HTR-8/SVneo (cell line): Measurements from ENCODE around the gene HS1BP3.

ENCODE experiments used
- DNase-seq: peaks from one replicate; pipeline ENCODE4 v3.0.0; 2011; ENCODE audit warnings: low spot score, mixed read lengths; ENCODE audit not compliant: insufficient read length
- FAIRE-seq: peaks from 2 replicates; lab custom pipeline; 2011; peaks lifted over from hg19 to GRCh38; lab: Jason Lieb, UNC

The HS1BP3 gene

DNA sequence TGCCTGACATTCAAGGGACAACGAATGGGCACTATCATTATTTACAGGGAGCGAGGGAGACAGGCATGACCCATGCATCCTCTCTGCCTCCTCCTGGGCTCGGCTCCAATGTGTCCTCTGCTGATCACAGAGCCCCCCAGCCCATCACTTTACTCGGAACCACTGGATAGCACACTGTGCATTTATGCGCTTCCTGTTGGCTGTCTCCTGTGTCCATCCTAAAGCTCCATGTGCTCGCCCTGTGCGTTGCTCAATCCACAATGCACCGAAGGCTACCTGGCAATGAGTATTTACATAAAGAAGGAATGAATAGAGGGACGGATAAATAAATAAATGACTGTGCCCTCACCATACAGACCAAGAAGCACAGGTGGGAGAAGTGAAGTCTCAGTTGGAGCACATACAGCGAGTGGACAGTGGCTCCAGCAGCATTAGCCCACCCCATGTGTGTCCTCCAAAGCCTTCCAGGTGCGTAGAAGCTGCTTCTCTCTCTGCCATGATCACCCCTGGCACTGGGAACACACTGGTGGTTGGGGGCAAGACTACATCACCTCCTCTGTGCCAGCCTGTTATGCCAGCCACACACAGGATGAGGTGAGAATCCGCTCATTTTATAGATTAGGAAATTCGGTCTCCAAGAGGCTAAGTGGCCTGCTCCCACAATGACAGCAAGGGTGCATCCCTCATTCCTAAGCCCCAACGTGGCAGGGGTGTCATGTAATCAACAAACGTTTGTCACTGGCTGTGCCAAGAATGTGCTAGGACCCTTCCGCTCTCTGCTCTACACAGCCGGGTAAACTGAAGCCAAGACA is 13.7 kb upstream of the HS1BP3 start:
- DNase-seq (no peak), FAIRE-seq (no peak)

DNA sequence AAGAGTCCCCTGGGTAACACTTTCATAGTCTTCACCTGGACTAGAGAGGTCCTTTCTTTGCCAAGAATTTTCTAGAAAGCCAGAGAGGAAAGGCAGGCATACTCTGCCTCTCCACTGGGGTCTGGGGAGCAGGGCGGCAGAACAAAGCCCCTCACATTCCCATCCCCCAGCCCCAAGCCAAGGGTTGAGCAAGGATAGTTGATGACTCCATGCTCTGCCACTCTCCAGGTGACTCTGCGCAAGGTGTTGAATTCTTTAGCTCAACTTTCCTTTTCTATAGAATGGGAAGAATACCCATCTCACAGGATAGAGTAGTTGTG is 13.1 kb upstream of the HS1BP3 start:
- FAIRE-seq (no peak), DNase-seq (no peak)

DNA sequence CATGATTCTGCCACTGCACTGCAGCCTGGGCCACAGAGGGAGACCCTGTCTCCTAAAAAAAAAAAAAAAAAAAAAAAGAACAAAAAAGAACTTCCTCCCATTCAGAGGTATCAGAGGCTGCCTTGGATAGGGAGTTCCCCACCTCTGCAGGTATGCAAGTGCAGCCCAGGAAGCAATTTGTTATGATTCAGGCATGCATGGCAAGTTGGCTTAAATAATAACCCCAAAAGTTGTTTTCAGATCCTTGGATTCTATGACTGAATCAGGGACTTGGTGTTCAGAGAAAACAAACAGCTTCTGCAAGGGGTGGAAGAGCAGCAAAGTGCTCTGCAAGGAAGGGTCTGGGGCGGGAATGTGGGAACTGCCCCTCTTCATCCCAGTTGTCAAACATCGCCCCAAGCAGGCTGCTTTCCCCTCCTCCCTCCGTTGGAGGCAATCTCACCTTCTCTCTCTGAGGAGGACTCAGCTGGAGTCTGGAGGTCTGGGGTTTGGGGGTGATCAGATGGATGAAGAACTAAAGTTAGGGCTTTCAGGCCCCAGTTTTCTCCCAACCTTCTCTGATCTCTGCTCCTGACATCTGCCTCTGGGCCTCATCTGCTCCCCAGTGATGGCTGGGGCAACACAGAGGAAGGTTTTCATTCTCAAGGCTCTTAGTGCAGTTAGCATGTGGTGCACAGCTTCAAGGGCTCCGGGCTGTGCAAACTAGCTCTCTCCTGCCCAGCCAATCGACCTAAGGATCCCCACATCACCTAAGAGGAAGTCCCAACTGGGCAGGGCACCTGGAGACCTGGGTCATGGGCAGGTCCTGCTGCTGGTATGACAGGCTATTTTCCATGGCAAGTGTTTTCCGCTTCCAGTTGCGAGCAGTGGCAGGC is 12.5 kb upstream of the HS1BP3 start:
- no peak for FAIRE-seq
- DNase-seq = no peak

DNA sequence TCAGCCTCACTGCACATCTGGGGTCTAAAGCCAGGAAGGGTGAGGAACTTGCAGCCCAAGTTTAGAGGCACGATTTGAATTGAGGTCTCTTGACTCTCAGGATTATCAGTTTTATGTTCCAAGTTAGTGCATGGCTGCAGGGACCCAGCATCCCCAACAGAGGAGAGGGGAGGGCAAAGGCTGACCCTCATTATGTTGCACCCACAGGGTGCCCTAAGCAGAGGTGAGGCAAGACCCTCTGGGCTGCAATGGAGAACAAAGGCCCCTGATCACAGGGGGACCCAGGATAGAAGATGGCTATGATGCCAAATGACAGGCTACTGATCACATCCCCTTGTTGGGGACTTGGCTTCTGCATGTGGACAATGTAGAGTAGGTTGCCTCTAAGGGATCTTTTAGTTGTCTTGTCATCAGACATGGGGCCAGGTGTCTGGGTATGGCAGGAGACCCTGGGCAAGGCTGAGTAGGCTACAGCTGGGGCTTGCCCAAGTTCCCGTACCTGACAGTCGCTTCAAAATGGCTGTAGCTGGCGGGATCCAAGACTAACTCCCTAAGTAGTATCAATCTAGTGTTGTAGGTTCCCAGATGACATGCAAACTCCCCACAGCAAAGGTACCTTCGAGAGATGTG is 11.5 kb upstream of the HS1BP3 start:
- FAIRE-seq (no peak), DNase-seq (no peak)

DNA sequence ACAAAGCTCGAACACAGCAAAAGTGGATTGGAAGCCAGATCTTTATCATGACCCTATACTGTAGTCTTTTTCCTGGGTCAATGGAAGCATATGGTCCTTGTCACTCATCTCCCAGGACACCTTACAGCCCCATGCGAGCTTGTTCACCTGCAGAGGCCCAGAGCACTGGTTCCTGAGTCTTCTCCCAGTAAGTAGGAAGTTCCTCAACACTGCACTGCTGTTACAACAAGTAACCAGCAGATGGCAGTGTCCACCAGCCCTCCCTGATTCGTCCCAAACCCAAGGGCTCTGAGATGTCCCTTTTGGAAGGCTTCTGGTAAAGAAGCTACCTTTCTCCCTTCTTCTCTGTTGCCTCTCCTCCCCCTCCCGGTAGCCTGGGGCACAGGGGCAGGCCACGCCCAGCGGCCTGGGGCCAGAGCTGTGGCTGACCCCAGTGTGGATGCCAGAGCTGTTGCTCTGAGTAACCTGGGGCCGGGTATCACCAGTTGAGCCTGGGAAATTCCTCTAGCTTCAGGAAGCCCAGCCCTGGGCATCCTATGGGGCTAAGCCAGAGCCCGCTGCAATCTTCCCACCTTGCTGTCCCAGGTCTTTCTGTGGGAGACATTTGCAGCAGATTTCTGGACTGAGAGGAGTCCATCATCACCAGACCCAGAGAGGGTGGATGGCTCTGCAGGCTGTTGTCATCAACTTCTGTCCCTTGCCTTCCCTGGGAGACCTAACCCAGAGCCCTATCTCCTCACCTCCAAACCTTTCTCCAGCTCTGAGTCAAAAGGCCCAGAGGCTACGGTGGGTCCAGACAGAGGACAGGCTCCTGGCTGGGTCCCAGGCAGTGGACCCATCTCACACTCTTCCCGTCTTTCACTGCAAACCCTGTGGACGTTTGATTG is 10.8 kb upstream of the HS1BP3 start:
- DNase-seq = peak; percentile 88
- FAIRE-seq = peak; percentile 82

DNA sequence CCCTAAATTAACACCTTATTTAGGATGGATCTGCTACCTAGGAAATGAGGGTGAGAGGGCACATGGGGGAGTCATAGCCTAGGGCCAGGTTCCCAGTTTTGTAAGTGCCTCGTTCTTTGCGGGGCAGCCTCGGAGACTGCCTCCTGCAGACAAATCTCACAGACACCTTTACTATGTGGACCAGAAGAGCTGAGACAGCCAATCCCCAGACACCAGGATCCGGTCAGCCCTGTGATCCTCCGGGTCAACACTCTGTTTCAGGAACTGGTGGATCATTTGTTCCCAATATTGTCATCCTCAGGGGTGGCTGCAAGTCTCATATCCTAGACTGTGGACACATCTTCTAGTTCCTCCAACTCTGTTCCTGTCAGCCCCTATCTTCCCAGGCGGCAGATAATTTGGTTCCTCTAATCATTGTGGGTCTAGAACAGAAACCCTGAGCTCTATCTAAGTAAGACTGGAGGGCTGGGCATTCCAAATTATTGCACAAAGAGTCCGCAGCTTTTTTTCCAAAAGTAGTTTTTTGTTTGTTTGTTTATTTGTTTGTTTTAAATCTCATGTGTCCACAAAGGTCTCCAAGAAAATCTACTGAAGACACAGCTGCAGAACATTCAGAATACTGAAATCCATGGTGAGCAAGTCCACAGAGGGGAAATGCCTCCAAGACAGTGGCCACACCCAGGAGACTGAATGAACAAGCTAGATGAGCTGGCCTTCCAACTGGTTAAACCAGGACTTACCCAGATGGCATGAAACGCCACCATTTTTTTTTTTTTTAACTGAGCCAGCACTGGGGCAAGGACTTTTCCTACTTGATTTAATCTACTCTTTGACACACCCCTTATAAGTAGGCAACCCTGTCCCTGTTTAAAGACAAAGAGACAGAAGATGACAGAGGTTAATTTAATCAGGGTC is 9.9 kb upstream of the HS1BP3 start:
- FAIRE-seq (peak; percentile 52), DNase-seq (no peak)

DNA sequence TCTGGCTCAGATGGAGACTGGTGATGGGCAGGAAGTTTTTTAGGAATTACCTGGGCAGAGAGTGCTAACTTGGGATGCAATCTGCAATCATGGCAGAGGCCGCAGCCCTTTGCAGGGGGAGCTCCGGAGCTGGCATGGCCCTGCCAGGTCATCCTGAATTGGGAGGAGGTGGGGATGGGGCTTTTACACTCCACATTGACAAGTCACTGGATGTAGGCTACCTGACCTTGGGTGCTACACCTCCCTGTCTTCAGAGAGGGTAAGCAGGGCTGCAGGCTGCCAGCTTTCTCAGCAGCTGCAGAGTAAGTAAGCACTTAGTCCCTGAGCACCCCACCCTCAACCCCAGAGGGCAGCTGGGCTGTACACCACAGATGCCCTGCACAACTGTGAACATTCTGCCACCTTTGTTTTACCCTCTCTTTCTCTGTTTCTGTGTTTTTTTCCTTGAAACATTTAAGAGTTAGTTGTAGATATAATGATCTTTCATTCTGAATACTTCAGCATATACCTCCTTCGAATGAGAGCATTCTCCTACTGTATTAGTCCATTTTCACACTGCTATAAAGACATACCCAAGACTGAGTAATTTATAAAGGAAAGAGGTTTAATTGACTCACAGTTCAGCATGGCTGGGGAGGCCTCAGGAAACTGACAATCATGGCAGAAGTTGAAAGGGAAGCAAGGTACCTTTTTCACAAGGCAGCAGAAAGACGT is 6.8 kb upstream of the HS1BP3 start:
- no peak for FAIRE-seq
- no peak for DNase-seq

DNA sequence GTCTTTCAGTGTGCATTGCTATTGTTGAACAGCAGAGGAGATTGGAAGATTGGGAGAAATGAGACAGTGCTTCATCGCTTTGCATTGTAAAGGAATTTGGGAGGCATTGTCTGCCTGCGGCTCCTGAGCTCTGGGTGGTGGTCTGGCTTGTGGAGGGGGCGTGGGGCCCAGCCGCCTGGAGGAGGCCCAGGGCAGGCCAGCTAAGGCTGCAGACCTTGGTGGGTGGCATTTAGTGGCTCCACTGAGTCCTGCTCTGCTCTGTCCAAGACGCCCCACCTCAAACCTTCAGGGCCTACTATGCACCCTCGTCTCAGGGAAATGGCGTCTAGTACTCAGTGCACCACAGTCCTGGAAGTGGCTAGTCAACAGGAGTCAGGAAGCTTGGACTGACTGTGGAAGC is 5.7 kb upstream of the HS1BP3 start:
- FAIRE-seq = no peak
- no peak for DNase-seq

DNA sequence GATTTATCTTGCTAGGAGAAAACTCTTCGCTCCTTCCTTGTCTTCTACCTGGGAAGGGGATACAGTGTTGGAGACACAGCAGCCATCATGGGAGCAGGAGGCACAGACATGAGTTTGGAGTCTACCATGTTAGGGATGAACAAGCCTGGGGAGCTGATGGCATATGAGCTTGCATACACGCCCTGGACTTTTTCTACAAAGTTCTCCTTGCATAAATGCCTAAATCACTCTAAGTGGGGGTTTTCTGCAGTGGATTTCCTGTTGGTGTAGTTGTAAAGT is 3.6 kb upstream of the HS1BP3 start:
- DNase-seq (no peak), FAIRE-seq (no peak)

DNA sequence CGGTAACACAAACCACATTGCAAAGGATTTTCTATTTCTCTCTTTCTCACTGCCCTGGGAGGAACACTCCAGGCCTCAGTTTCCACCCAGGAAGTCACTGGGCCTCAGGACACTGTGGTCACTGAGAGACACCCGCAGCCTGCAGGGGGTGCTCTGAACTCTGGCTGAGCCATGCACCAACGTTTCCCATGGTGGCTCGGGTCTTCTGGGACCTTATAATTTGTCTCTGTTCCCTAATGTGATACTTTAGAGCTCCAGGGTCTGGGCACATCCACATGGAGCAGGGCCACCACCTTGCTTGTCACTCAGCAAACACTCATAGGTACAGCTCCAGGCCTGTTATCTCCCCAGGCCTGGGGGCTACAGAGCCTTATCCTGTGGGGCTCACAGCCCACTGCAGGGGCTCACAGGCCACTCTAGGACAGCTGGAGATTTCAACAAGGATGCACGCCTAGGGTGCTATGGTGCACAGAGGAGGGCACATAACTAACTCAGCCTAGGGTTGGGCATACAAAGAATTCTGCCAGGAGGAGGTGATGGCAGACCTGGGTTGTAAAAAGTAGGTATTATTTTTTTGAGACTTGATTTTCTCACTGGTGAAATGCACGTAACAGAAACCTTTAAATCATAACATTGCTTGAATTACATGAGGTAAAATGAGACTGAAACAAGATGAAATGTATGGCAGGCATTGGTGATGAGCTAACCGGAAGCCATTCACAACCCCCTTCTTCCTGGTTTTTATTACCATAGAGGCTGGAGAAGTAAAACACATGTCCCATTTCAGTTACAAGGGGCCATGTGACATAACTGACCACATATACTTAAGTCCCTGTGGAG is 3.0 kb upstream of the HS1BP3 start:
- DNase-seq = no peak
- FAIRE-seq = no peak

DNA sequence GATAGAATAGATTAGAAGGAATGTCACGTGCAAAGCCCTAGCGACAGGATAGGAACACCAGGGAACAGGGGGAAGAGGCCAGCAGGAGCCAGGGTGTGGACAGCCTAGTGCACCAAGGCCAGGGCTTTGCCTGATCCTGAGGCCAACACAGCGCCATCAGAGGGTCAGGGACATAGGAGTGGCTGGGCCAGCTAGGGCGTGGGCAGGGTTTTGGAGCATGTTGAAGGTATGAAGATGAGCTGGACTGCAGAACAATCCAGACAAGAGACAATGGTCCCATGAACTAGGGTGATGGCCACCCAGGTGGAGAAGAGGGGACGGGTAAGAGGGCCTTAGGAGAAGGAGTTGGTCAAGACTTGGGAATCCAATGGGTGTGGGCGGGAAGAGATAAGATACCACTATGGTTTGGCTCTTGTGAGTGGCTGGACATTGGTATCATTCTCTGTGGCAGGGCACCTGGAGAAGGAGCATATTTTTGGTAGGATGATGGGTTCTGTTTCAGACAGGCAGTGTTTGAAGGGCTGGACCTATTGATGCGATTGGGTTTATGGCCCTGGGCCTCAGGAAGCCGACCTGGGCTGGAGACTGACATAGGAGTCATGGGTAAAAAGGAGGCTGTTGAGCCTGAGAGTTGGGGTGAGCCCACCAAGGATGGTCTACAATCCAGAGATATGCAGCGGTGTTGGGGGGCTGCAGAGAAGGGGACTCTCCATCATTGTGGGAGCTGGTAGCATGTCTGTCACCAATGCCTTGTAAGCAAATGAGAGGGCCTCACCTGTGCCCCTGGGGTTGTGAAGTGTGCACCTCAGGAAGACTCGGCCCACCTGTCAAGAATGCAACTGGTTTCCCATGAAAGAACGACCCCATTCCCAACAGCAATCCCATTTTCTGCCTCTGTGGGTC is 2.0 kb upstream of the HS1BP3 start:
- FAIRE-seq (no peak), DNase-seq (no peak)

DNA sequence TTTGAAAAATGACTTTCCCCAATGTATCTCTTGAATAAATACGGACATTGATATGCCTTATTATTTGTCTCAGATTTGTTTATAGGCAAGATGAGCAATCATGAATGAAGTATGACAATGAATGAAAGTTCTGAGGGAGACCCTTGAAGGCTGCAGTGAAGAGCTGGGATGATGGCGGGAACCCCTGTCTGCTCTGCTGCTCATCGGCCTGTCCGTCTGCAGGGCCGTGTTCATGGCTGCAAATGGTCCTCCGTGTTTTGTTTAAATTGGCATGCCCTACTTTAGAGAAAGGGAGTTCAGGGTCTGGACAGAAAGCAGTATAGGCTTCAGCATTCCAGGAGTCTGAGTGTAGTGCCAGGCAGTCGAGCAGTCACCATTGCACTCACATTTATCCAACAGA is 1.2 kb upstream of the HS1BP3 start:
- peak; percentile 68 for FAIRE-seq
- DNase-seq = no peak

DNA sequence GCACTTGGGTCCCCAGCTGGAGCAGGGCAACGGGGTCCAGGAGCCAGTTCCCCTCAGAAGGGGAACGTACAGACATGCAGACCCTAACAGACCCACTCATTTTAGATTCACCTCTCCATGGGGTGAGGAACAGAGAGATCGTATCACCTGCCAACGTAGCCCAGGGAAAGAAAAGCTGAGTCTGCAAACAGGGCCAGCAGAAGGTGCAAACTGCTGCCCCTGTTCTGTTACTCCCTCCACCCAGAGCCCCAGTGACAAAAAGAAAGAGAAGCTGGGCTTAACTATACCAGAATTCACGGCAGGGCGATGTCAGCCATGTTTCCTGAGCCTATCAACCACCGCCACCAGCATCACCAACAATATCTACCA is 817 bp upstream of the HS1BP3 start:
- DNase-seq (no peak), FAIRE-seq (no peak)

DNA sequence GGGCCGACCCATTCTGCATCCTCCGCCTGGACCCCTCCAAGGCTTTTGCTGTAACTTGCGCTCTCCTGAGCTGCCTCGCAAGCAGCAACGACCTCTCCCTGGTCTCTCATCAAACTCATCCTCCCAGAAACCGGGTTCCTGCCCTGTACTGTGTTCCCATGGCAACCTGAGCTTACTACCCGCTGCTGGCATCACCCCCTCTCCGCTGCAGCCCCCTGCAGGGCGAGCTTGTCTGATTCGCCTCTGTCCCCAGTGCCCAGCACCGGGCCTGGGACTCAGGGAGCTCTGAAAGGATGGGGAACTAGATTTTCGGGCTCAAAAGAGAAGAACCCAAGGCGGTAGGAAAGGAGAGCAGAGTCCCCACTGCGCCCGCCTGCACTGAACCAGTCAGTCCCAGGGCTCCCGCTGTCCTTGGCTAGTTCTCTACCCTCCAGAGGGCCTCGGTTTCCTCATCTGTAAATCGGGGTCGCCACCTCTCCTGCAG is 463 bp downstream of the HS1BP3 start:
- peak; percentile 4 for FAIRE-seq
- no peak for DNase-seq

DNA sequence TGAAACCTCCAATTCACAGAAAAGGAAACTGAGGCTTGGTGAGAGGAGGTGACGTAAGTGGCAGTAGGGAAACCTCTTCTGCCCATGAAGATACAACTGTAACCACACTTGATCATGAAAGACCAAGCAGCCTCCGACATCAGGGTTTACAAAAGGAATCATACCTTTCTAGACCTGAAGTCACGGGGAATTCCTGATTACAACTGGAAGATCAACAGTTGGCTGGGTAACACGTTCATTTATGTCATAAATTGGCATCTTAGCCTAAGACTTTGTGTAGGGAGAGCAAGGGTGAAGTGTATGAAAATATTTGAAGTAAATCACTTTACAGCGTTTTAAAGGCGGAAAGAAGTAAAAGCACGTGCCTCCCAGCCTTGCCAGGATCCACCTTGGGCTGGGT is 922 bp downstream of the HS1BP3 start:
- FAIRE-seq (peak; percentile 31), DNase-seq (no peak)

DNA sequence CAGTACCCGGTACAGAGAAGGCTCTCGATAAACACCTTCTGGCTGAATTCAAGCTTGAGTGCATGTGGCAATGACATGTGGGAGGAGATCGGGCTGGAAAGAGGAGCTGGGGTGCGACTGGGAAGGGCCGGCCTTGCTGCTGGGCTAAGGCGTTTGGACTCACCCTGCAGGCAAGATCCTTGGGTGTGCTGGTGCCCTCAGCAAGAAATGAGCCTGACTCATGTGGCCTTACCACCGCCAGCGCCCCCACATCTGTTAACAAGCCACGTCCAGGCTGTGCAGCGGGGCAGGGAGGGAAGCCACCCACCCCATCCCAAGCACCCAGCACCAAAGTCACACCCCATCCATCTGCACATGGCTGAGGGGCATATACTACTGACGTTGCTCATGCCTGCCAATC is 1.3 kb downstream of the HS1BP3 start:
- DNase-seq = no peak
- no peak for FAIRE-seq

DNA sequence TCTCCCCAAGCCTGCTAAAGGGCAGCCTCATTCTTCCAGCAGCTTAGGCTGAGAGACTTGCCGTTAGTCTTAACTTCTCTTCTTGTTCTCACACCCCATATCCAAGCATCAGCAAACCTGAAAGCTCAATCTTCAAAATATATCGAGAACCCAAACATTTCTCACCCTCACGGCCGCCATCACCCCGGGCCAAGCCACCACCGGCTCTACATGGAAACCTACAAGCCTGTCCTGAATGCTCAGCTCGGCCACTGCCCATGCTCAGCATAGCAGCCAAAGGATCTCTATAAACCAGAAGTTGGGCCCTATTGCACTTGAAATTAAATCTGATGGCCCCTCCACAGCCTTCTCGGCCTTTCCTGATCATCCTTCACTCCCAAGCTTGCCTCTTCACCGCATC is 2.1 kb downstream of the HS1BP3 start:
- DNase-seq (no peak), FAIRE-seq (no peak)
